HG03196 (cell line): ENCODE results near the gene ELOVL5.
"Not testable (repeated sequence)": the region's sequence is repeated elsewhere in the genome, so short reads cannot be mapped to it uniquely, and the experiment has no call there.

ENCODE experiments used
- ATAC-seq: cut with Tn5 transposase; IDR thresholded peaks from one replicate; pipeline ENCODE4 v1.9.1; 2021; ENCODE audit not compliant: unreplicated experiment

The ELOVL5 gene

DNA sequence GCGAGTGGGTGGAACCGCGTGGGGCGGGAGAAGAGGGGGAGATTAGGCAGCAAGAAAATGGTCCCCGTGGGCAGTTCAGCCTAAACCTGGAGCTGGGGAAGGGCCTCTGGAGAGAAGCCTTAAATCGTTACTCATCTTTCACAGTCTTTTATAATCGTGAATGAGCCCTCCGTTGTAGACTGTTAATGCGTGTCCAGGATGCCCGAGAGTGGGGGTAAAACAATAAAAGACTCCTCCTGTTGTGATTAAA, 11.0 kb upstream of the ELOVL5 start:
- ATAC-seq: no peak

DNA sequence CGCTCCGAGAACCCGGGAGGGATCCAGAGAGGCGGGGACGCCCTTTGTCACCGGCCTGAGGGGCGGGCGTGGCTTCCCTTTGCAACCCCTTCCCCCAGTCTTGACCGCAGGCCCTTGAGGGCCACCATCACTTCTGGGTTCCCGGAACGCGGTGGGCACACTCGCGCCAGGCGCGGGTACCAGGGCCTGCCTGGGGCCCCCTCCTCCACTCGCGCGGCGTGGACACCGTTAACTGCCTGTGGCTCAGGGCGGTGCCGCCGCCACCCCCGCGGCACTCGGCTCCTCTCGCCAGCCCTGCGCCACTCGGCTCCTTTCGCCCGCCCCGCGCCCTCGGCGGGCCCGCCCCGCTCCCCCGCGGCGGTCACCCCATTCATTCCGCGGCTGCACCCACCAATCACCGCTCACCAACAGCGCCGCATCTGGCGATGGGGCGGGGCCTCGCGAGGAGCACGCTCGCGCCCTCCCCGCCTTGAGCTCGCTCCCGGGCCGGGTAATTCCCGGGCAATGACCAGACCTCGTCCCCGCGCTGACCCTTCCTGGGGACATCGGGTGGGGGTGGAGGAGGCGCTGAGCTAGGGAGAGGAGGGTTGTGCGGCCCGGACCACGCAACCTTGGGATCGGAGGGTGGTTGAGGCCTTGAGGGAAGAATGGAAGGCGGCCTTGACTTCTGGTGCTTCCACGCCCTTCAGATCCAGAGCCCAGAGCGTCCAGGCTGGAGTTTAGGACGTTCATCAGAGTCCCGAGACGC, 10.5 kb upstream of the ELOVL5 start:
- ATAC-seq: peak; percentile 92

DNA sequence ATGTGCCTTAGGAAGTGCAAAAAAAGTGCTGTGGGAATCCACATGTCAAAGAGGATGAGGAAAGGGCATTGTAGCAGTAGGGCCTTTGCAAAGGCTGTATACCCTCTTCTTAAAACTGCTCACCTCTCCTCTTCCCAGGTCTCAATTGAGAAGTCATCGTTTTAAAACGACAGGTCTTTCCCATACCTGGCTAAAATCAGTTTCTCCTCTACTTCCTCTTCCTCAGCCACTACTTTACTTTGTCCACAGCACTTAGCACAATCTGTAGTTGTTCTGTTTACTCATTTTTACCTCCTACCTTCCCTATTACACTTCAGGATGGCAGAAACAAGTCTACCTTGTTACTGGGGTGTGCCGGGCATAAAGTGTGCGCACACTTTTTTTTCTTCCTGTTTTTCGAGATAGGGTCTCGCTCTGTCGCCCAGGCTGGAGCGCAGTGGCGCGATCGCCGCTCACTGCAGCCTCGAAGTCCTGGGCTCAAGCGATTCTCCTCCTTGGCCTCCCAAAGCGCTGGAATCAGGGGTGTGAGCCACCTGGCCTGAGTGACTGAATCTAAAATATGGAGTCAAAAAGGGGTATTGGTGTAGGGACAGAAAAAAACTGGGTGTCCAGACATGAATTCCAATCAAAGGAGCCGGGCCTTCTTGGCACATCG, 9.8 kb upstream of the ELOVL5 start:
- ATAC-seq: peak; percentile 18

GRCh38 chr6:53357576-53358360, 9.0 kb upstream of the ELOVL5 start:
- no peak for ATAC-seq

DNA sequence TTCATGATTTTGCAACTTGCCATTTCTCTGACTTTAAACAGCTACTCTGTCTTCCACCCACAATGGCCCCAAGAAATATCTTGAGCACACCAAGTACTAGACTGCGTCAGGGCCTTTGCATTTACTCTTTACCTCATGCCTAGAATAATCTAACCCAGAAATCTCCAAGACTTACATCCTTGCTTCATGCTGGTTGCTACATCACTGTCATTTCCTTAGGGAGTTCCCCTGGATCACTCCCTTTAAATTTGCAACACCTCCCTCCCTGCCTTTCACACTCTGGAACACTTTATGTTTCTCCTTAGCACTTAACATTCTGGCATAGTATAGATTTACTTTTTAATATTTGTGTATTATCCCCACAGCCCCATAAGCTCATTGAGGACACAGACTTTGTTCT, 4.9 kb upstream of the ELOVL5 start:
- no peak for ATAC-seq

DNA sequence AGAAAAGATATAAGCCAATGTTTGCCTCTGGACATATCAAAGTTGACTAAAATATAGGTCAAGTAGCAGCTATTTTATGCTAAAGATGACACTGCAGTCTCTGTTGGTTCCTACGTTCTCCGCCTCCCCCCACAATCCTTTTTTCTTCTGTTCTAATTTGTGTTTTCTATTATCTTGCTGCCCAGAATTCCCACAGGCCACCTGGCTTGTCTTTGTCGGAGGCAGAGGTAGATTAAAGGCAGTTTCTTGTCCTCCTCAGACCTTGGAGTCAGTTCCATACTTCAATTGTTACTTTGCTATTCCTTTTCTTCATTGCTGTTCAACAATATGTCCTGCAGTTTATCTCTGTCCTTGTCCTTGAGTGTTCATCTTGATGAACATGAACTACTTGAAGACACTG, 3.6 kb upstream of the ELOVL5 start:
- no peak for ATAC-seq

DNA sequence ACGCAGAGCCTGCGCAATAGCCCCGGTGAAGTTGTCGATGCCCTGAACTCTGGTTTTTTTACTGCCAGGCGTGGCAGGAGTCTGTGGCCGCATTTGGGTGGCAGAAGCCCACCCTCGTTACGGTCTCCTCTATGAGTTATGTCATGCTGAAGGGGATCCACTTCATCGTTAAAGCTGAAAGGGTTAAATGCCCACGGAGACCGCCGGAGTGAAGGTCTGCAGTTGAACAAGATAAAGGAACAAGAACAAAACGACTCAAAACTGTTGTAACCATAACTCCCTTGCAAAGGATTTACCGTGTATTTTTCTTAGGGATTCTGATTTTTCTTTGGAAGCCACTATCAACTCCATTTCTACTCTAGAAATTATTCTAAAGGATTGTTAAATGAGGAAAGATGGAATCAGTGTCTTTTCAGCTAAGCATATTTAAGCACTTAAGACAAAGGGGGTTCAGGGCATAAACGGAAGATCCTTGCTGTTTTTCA, 501 bp upstream of the ELOVL5 start:
- ATAC-seq: no peak

GRCh38 chr6:53347921-53348370, 804 bp downstream of the ELOVL5 start:
- ATAC-seq: peak; percentile 20

DNA sequence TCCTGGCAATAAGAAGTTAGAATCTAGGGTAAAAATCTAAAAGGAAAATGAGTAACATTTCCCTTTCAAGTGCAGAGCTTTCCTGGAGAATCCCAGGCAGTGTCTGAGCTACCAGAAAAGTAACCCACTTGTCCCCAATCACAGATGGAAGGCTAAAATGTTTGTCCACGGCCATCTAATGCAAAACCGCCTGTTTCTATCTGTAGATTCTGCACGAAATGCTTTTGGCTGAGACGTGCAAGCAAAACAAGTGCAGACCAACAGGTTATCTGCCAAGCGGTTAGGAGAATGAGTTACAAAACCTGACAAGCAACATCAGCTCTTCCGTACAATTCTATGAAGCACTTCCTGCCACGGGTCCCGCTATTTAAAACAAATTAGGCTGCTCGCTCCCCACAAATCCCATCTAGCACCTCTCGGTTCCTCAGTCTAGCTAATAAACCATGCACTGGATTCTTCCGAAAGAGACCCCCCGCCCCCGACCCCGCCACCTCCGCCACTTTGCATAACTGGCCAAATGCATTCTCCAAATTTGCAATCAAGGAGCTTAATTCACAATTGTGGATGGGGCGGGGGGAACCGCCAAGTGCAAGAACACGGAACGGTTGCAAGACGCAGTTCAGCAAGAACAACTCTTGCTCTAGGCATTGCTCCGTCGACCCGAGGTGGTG, 1.4 kb downstream of the ELOVL5 start:
- peak; percentile 2 for ATAC-seq

DNA sequence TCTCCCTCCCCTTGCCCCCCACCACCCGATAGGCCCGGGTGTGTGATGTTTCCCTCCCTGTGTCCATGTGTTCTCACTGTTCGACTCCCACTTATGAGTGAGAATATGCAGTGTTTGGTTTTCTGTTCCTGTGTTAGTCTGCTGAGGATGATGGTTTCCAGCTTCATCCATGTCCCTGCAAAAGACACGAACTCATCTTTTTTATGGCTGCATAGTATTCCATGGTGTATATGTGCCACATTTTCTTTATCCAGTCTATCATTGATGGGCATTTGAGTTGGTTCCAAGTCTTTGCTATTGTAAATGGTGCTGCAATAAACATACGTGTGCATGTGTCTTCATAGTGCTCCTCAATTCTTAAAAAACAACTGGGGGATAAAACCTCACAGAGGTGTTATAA, 2.7 kb downstream of the ELOVL5 start:
- ATAC-seq: not testable (repeated sequence)

DNA sequence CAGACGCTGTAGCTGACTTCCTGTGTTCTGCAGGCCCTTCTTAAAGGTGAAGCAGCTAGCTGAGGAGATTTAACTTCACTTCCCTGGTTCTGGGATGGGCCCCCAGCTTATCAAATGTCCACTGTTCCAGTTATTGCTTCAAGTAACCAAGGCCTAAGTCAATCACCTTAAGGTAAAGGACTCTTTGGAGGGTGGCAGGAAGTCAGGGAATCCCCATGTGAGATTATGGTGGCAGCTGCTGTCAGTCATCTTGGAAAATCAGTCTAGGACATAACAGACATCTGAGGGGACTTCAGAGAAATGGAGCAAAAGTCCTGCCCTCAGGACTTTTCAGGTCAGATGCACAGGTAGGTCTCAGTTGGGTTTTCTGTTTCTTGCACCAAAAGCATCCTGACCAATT, 3.8 kb downstream of the ELOVL5 start:
- no peak for ATAC-seq

DNA sequence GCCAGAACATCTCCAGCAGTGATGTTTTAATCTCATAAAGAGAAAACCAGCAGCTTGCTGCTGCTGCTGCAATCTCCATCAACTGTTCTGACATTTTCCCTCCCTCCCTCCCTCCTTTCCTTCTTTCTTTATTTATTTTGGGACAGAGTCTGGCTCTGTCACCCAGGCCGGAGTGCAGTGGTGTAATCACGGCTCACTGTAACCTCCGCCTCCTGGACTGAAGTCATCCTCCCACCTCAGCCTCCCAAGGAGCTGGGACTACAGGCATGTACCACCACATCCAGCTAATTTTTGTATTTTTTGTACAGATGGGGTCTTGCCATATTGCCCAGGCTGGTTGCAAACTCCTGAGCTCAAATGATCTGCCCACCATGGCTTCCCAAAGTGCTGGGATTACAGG, 5.7 kb downstream of the ELOVL5 start:
- ATAC-seq: no peak

GRCh38 chr6:53342217-53342616, 6.5 kb downstream of the ELOVL5 start:
- no peak for ATAC-seq

- no peak for ATAC-seq
Observed at GRCh38 chr6:53340536-53340935, 8.2 kb downstream of the ELOVL5 start.

- no peak for ATAC-seq
Observed at GRCh38 chr6:53339424-53339823, 9.3 kb downstream of the ELOVL5 start.

DNA sequence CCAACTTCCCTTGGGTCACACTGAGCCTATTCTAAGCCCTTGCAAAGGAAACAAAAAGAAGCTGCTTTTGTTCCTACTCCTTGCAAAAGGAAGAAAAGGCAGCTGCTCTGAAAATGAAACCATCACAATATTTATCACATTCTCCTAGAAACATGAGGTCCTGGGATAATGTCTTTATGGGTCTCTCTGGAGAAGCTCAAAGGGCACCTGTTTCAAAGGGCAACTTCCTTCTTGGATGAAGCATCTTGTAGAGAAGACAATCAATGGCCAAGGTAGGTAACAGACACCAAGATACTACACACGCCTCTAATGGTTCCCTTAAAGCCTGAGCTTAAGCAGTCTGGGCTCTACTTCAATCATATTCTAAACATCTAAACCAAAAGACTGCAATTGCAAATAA, 10.4 kb downstream of the ELOVL5 start:
- ATAC-seq: no peak

GRCh38 chr6:53336070-53336469, 12.7 kb downstream of the ELOVL5 start:
- no peak for ATAC-seq

DNA sequence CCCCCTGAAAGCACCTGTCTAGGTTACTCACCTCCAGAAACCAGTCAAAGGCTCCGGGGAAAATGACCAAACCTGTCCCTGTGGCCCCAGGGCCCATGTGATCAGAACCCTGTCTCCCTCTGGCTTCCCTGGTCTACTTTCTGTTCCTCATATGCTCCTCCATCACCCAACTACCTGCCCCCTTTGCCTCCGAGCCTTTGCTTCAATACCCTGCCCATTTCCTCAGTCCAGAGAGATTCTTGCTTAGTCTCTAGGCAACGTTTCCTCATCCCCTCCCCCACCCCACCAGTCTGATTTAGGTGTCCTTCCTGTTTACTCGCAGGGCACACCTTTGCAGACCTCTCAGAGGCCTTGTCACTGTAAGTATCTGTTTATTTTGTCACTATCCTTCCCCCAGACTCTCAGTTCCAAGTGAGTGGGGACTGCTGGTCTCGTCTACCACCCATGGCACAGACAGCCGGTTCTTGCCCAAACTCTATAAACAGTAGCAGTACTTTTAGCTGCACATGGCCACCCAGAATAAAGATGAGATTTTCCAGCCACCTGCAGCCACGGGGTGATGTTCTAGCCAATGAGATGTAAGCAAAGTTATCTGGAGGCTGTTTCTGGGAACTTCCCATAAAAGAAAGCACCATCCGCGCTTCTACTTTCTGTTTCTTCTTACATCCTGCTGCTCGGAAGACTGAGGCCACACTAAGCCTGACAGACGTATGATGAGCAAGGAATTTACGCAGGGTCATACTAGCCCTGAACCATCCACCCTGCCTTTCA, 13.3 kb downstream of the ELOVL5 start:
- ATAC-seq: peak; percentile 84

GRCh38 chr6:53333439-53334408, 15.0 kb downstream of the ELOVL5 start:
- ATAC-seq: no peak

DNA sequence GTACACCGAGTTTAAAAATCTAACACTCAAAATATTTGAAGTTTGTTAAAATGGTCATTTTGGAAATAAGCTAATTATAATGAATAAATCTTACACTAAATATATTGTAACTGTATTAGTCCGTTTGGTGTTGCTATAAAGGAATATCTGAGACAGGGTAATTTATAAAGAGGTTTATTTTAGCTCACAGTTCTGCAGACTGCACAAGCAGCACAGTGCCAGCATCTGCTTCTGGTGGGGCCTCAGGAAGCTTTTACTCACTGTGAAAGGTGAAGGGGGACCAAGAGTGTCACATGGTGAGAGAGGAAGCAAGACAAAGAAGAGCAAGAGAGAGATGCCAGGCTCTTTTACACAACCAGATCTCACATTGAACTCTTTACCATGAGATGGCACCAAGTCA, 17.1 kb downstream of the ELOVL5 start:
- no peak for ATAC-seq
